Measurements from ENCODE around the gene PARP3.

Gene PARP3

DNA sequence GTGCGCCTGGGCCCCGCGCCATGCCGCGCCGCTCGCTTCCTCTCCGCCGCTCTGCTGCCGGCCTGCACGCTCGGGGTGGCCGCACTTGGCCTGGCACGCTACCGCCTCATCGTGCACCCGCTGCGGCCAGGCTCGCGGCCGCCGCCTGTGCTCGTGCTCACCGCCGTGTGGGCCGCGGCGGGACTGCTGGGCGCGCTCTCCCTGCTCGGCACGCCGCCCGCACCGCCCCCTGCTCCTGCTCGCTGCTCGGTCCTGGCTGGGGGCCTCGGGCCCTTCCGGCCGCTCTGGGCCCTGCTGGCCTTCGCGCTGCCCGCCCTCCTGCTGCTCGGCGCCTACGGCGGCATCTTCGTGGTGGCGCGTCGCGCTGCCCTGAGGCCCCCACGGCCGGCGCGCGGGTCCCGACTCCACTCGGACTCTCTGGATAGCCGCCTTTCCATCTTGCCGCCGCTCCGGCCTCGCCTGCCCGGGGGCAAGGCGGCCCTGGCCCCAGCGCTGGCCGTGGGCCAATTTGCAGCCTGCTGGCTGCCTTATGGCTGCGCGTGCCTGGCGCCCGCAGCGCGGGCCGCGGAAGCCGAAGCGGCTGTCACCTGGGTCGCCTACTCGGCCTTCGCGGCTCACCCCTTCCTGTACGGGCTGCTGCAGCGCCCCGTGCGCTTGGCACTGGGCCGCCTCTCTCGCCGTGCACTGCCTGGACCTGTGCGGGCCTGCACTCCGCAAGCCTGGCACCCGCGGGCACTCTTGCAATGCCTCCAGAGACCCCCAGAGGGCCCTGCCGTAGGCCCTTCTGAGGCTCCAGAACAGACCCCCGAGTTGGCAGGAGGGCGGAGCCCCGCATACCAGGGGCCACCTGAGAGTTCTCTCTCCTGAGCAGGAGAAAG, 14.0 kb downstream of the PARP3 start:
- Histone ChIP-seq H3K4me3 (peak overlapping the region; percentile 47 to 54), H3K4me1 (peaks cover 0 to 18% (median 16%) of the 10 kb centered on the region in 4 donors), H3K9me3 (no peaks in the 10 kb centered on the region), H3K27ac (peak overlapping the region; percentile 69 to 87), H3K36me3 (peaks cover 0 to 40% (median 27%) of the 10 kb centered on the region in 3 donors), H3K27me3 (no peaks in the 10 kb centered on the region)
- DNase-seq = peak in 1 of 2 donors; percentile 77
- TF ChIP-seq, protein P1, sequence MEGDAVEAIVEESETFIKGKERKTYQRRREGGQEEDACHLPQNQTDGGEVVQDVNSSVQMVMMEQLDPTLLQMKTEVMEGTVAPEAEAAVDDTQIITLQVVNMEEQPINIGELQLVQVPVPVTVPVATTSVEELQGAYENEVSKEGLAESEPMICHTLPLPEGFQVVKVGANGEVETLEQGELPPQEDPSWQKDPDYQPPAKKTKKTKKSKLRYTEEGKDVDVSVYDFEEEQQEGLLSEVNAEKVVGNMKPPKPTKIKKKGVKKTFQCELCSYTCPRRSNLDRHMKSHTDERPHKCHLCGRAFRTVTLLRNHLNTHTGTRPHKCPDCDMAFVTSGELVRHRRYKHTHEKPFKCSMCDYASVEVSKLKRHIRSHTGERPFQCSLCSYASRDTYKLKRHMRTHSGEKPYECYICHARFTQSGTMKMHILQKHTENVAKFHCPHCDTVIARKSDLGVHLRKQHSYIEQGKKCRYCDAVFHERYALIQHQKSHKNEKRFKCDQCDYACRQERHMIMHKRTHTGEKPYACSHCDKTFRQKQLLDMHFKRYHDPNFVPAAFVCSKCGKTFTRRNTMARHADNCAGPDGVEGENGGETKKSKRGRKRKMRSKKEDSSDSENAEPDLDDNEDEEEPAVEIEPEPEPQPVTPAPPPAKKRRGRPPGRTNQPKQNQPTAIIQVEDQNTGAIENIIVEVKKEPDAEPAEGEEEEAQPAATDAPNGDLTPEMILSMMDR (IDR thresholded peaks at IDR 0.05) = peak; percentile 34 to 57
- intact Hi-C loops (cut with DNase I; ENCODE audit: low total_unique reads) = no loop called here

GRCh38 chr3:51957520-51958205, 15.5 kb downstream of the PARP3 start:
- peaks cover 0 to 44% (median 27%) of the 10 kb centered on the region in 3 donors for H3K36me3 ChIP-seq

DNA sequence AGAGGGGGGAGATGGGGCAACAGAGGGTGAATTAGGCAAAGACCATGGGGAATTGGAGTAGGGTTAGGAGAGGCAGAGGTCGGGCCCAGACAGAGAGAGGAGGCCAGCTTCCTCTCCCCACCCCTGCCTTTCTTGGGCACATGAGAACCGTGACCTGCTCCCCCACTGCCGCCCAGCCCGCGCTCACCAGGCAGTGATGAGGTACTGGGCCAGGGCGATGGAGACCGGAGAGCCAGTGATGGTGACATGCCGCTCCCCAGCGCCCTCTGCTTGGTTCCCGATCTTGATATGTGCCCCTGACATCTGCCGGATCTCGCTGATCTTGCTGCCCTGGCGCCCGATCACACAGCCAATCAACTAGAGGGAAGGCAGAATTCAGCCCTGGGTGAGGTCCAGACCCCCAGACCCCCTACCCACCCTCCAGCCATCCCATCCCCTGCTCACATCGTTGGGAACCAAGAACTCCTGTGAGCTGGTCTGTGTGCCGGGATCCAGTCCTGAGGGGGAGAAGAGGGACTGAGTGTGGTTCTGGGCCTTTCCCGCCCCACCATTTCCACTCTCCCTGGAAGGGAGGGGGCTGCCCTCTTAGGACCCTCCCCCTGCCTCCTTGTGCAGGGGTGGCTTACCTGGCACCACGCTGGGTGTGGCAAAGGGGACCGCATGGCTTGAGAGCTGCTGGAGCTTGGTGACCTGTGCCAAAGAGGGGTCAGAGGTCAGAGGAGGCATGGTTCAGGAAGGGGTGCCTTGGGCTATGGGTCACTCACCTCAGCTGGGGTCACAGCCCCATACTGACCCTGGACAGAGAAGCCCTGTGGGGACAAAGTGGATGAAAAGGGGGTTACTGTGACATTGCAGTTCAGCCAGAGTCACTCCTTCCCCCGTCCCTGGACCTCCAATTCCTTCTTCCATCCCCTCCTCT, 16.7 kb downstream of the PARP3 start:
- TF ChIP-seq, protein P1 (IDR thresholded peaks at IDR 0.05) = no peak
- no peaks in the 10 kb centered on the region for H3K27me3 ChIP-seq
- DNase-seq = no peak
- no peak overlapping the region for H3K4me3 ChIP-seq
- H3K27ac ChIP-seq = no peak overlapping the region
- peaks cover 0 to 44% (median 27%) of the 10 kb centered on the region in 3 donors for H3K36me3 ChIP-seq
- peaks cover 0 to 26% (median 17%) of the 10 kb centered on the region in 4 donors for H3K4me1 ChIP-seq
- H3K9me3 ChIP-seq = no peaks in the 10 kb centered on the region
- intact Hi-C loops (cut with DNase I; ENCODE audit: low total_unique reads) = no loop called here

More at GRCh38 chr3:51957520-51958205, 15.5 kb downstream of the PARP3 start:
- Histone ChIP-seq H3K27me3 (no peaks in the 10 kb centered on the region), H3K9me3 (no peaks in the 10 kb centered on the region), H3K4me3 (no peak overlapping the region), H3K27ac (no peak overlapping the region), H3K4me1 (peaks cover 0 to 20% (median 17%) of the 10 kb centered on the region in 4 donors)
- TF ChIP-seq, protein P1 (IDR thresholded peaks at IDR 0.05) = no peak
- intact Hi-C loops (cut with DNase I; ENCODE audit: low total_unique reads) = no loop called here
- no peak for DNase-seq

DNA sequence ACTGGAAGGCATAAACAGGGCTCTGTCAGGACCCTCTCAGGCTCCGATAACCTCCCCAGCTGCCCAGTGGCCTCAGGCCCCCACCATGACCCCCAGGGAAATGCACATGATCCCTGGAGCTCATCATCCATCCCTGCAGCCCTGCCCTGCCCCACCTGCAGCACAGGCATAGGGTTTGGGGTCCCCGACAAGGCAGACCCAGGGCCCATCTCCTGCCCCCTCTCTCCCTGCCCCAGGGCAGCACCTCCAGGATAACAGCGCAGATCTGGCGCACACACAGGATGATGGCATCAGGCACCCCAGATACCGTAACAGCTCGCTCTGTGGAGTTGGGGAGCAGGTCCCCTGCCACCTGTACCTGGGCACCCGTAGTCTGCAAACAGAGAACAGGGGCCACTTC, 17.5 kb downstream of the PARP3 start:
- TF ChIP-seq, protein P1 (IDR thresholded peaks at IDR 0.05) = no peak
- no peak overlapping the region for H3K4me3 ChIP-seq
- no peak overlapping the region for H3K27ac ChIP-seq
- intact Hi-C loops (cut with DNase I; ENCODE audit: low total_unique reads) = no loop called here
- no peaks in the 10 kb centered on the region for H3K27me3 ChIP-seq
- no peak for DNase-seq
- peaks cover 0 to 44% (median 27%) of the 10 kb centered on the region in 3 donors for H3K36me3 ChIP-seq
- H3K9me3 ChIP-seq = no peaks in the 10 kb centered on the region
- peaks cover 0 to 29% (median 21%) of the 10 kb centered on the region in 4 donors for H3K4me1 ChIP-seq

DNA sequence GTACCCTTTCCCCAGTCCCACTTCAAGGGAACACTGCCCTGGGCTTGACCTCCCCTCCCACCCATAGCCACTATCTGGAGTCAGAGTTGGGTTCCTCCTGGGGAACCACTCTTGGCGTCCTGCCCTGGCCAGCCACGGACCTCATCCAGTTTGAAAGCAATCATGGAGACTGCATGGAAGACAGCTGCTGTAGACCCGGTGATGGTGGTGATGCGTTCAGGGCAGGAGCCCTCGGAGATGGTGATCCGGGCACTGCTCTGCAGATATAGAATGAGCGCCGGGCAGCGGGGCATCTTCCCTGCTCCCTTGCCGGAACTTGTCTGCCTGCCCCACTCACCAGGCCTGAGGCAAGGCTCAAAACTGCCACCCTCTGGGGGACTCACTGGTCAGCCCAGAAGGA, 18.2 kb downstream of the PARP3 start:
- Histone ChIP-seq H3K36me3 (peaks cover 0 to 44% (median 27%) of the 10 kb centered on the region in 3 donors), H3K27ac (no peak overlapping the region), H3K9me3 (no peaks in the 10 kb centered on the region), H3K4me3 (no peak overlapping the region), H3K4me1 (peaks cover 0 to 34% (median 22%) of the 10 kb centered on the region in 4 donors), H3K27me3 (no peaks in the 10 kb centered on the region)
- TF ChIP-seq, protein P1 (IDR thresholded peaks at IDR 0.05) = no peak
- intact Hi-C loops (cut with DNase I; ENCODE audit: low total_unique reads) = no loop called here
- DNase-seq = no peak
